GM19463 (cell line): ENCODE measurements around the gene KCNJ9.

Experiments
- ATAC-seq: cut with Tn5 transposase; IDR thresholded peaks from one replicate; pipeline ENCODE4 v1.9.1; 2021; ENCODE audit warnings: mild to moderate bottlenecking, moderate library complexity; ENCODE audit not compliant: unreplicated experiment

KCNJ9 gene

GRCh38 chr1:160066829-160067745 is 14.3 kb upstream of the KCNJ9 start:
- no peak for ATAC-seq

DNA sequence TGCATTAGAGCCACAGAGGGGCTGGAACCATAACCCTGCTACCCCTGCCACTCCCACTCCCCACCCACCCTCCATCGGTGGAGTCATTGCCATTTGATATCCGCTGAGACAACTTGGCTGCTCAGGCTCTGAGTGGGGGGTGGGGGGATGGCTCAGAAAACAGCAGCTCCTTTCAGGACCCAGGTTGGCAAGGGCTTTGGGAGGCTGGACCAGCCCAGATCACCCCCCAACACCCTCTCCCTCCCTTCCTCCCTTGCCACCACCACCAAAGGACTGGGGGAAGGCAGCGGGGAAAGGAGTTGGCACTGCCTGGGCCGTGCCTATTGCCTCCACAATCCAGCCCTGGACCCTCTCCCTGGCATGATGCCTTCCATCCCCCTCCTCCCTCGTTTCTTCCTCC is 13.1 kb upstream of the KCNJ9 start:
- no peak for ATAC-seq

GRCh38 chr1:160069460-160070231 is 11.7 kb upstream of the KCNJ9 start, which contains the start of gene KCNJ10:
Gene KCNJ10, minus strand, starts transcription at chr1:160070160. Its CDS starts 27,628 bp downstream, at chr1:160042532.
- no peak for ATAC-seq

DNA sequence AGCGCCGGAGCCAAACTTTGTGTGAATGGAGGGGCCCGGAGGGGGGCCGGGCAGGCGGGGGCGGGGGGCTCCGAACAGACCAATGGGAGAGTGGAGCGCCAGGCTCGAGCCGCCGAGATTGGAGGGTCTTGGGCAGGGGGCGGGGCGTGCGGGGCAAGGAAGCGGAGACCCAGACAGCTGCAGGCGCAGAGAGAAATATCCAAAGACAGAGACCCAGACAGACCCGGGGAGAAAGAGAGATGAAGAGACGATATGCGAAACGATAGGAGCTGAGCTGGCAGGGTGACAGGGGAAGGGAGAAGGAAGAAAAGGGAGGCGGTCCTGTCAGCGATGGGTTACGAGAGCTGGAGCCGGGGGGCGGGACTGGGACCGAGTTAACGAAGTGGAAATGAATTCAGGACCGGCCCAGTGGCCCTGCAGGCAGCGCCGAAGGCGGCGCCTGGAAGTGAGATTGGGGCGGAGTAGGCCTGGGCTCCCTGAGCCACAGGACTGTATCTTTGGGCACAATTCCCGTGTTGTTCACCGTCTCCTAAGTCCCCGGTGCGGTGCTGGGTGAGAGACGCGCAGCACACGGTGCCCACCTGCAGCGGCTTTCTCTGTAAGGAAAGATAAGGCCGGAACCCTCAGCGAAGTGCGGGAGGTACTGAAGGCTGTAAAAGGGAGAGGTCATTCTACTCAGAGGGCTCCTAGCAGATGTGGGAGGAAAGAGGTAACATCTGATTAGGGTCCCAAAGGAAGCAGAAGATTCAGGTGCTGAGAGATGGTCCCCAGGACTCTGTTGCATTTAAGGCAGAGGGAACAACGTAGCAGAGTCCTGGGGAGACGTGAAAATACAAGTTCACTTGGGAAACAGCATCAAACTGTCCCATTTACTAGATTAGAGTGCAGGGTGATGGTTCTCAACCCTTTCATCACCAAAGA is 10.8 kb upstream of the KCNJ9 start:
- peak; percentile 56 for ATAC-seq

DNA sequence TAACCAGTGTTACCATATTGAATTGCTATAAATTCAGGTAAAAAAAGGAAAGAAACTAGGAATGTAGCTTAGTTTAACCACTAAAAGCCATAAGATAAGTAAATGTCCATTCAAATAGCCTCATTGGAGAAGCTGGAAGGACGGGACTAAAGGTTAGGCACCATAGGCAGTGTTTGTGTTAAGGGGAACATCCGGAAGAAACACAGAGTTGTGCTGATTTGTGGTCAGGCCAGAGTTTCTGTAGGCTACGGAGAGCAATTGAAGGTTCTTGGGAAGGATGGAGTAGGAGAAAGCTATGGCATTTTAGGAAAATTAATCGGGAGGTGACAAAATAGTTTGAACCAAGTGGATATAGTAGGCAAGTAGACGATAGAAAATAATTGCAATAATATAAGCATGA is 10.0 kb upstream of the KCNJ9 start:
- no peak for ATAC-seq

DNA sequence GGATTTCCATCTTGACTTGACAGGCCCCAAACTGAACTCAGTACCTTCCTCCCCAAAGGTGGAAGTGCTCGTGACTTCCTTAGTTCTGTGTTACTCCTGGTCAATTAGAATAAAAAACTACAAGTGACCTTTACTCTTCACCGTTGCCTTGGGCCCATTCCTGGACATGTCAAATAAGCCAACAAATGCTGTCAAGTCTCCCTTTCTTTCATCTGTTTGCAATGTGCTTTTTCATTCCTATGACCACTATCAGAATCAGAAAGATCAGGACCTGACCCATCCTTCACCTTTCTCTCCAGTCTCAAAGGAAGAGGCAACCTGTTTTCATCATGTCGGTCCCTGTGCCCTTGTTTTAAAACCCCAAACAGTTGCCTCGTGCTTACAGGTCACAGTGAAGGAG is 6.5 kb upstream of the KCNJ9 start:
- no peak for ATAC-seq

GRCh38 chr1:160075836-160076235 is 5.5 kb upstream of the KCNJ9 start:
- no peak for ATAC-seq

- ATAC-seq = no peak
Measured at GRCh38 chr1:160076295-160076694, 5.0 kb upstream of the KCNJ9 start.

- ATAC-seq = no peak
Measured at GRCh38 chr1:160077486-160077885, 3.9 kb upstream of the KCNJ9 start.

- peak; percentile 77 for ATAC-seq
Measured at GRCh38 chr1:160078512-160079195, 2.7 kb upstream of the KCNJ9 start.

- ATAC-seq = no peak
Measured at GRCh38 chr1:160079448-160079847, 1.9 kb upstream of the KCNJ9 start.

- no peak for ATAC-seq
Measured at GRCh38 chr1:160080381-160081100, 797 bp upstream of the KCNJ9 start.

DNA sequence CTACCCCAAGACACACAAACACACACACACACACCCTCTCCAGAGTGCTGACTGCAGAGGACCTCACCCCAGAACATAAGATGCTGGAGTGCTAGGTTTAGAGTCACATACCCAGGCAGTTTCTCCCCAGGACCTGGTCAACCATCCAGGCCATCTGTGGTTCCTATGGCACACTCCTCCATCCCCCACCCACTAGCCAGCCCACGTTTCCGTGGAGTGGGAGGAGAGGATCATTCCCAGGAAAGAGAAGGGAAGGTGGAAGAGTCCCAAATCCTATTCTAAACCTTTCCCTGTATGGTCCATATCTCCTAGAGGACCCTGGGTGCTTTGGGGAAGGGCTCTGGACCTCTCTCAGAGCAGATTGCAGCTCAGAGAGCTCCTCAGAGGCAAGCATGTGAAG is 1.1 kb downstream of the KCNJ9 start:
- ATAC-seq = no peak

DNA sequence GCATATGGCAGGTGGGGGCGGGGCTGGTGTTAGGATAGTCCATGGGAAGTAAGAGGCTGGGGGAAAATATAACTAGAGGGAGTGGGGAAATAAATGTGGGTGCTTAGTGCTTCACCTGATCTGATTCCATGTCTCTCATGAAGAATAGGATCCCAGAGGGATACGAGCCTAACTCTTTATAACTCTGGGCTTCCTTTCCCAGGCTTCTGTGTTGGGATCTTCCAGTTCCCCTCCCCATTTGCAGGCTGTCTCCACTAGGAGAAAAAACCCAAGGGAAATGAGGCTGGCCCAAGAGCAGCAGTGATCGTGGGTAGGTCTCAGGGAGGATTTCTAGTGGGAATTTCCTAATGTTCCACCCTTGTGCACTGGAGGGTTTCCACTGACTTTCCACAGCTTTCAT is 1.6 kb downstream of the KCNJ9 start:
- no peak for ATAC-seq

GRCh38 chr1:160083968-160084770 is 2.8 kb downstream of the KCNJ9 start:
- ATAC-seq = peak; percentile 75

DNA sequence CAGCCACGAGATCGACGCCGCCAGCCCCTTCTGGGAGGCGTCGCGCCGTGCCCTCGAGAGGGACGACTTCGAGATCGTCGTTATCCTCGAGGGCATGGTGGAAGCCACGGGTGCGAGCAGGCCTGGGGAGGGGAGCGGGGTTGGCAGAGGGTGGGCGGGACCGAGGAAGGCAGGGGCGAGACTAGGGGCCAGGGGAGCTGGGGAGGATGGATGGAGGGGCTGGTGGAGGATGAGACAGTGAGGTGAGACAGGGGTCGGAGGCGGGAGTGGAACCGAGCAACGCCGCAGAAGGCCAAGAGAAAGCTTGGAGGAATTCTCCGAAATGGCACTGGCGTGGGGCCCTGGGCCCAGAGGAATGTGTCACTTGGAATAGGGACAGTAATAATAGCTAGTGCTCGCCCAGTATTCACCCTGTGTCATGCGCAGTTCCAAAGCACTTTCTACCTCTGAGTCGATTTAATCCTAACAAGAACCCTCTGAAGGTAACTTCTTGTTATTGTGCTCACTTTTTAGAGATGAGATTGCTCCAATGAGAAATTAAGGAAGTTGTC is 3.5 kb downstream of the KCNJ9 start:
- ATAC-seq = no peak

- peak; percentile 49 for ATAC-seq
Measured at GRCh38 chr1:160085686-160086455, 4.5 kb downstream of the KCNJ9 start.

DNA sequence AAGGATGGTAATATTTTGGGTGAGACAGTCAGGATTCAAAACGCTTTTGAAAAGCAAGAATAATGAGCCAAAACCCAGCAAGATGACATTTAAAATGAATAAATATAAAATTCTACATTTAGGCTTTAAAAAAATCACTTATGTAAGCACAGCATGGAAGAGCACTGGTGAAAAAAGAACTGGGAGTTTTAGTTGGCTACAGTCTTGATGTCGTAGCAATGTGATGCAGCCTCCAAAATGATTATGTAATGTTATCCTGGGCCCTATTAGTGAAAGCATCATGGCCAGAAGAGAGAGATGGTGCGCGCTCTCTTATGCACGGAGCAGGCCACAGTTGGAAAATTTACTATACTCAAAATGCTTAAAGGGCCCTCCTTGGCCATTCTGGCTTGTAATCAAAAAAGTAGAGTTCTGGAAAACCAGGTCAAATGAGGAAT is 5.1 kb downstream of the KCNJ9 start:
- ATAC-seq = no peak
